Hematopoietic multipotent progenitor cell treated with erythropoietin and hydrocortisone succinate and interleukin-3 and kit ligand, for 15 days (in vitro differentiated cells): Measurements from ENCODE around the gene ACKR3.

ENCODE experiments used
- DNase-seq: peaks from one replicate; pipeline ENCODE4 v3.0.0-alpha.2; 2015; ENCODE audit warnings: low spot score

ACKR3 gene

DNA sequence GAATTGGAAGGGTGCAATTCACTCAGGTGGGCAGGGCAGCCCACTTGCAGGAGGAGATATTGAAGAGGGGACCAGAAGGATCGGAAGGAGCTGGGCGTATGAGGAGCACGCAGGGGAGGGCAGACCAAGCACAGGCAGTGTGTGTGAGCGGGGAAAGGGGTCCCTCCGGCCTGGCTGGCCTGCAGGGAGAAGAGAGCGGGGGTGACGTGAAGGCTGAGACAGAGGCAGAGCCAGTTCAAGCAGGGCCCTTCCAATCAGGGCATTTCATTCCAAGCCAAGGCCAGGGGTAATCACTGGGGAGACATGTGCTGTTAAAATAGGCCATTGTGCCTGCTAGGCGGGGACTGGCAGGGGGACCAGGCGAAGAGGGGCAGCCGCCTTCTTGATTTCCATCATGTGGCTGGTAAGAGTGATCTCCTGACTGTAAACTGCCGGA, 62.2 kb downstream of the ACKR3 start:
- DNase-seq = no peak
